SK-N-SH (cell line): Measurements from ENCODE around the gene TP53AIP1.

ENCODE experiments used
- EP300 ChIP-seq, 2 experiments: IDR thresholded peaks; 2 replicates each; pipeline versions ENCODE4 v1.4.0 to v1.6.1; 2012; ENCODE audit warnings: borderline replicate concordance in 1 of 2, low read depth in 1 of 2, low read length in 1 of 2
- EZH2phosphoT487 ChIP-seq: fragments of 200-600 bp; sonication (generic); IDR thresholded peaks from 2 replicates; pipeline ENCODE4 v1.6.1; 2017; ENCODE audit warnings: low read depth, mixed run types, mild to moderate bottlenecking, antibody characterized with exemption, moderate library complexity, borderline replicate concordance
- FOXJ3 ChIP-seq: sonication (generic); formaldehyde crosslinking; IDR thresholded peaks from 2 replicates; pipeline ENCODE4 v1.5.1; 2020; ENCODE audit warnings: mild to moderate bottlenecking, missing genetic modification reagents
- FOXM1 ChIP-seq: IDR thresholded peaks from 2 replicates; pipeline ENCODE4 v1.4.0; 2012; ENCODE audit warnings: low read depth, mild to moderate bottlenecking
- NFIC ChIP-seq: IDR thresholded peaks from 2 replicates; pipeline ENCODE4 v1.4.0; 2012; ENCODE audit warnings: borderline replicate concordance
- NRF1 ChIP-seq: IDR thresholded peaks from 2 replicates; pipeline ENCODE4 v1.6.1; 2012; ENCODE audit warnings: low read depth, mild to moderate bottlenecking, low read length
- POLR2AphosphoS5 ChIP-seq: IDR thresholded peaks from 2 replicates; pipeline ENCODE4 v1.6.1; 2012; ENCODE audit warnings: low read depth, low read length
- RFX5 ChIP-seq: IDR thresholded peaks from 2 replicates; pipeline ENCODE4 v1.6.1; 2012; ENCODE audit warnings: mild to moderate bottlenecking, improper control_type of control experiment, low read length
- SMC3 ChIP-seq: IDR thresholded peaks from 2 replicates; pipeline ENCODE4 v1.6.1; 2012; ENCODE audit warnings: low read depth, low read length, improper control_type of control experiment
- TAF1 ChIP-seq: IDR thresholded peaks from 2 replicates; pipeline ENCODE4 v1.6.1; 2012; ENCODE audit warnings: low read depth, mild to moderate bottlenecking, low read length, moderate library complexity, borderline replicate concordance
- TF ChIP-seq, protein P1 (sequence below): fragments of 200-600 bp; sonication (generic); IDR thresholded peaks from 2 replicates; pipeline ENCODE4 v1.6.1; 2017; ENCODE audit warnings: antibody characterized with exemption, mild to moderate bottlenecking, moderate library complexity
- TF ChIP-seq, protein P2 (sequence below): IDR thresholded peaks from 2 replicates; pipeline ENCODE4 v1.6.1; 2012; ENCODE audit warnings: mild to moderate bottlenecking, low read depth, low read length, moderate library complexity
- TF ChIP-seq, protein P3 (sequence below): IDR thresholded peaks from 2 replicates; pipeline ENCODE4 v1.4.0; 2012; ENCODE audit warnings: low read depth, borderline replicate concordance

DNA sequence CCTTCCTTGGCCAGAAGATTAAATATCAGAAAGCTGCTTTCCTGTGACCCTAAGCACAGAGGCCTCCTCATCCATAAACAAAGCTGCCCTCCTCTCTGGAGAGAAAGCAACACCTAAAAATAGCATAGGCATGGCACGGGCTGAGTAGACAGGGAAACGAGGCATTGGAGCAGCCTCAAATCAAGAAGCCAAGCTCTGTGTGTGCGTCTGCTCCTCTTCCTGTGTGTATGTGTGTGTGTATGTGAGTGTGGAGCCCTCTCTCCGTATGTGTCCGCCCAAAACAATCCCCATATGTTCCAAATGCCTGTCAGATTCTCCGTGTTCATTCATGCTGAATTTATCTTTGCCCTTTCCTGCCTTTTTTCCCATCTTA lies 27.5 kb downstream of the TP53AIP1 start:
- no peak for TF ChIP-seq TAF1
- no peak for TF ChIP-seq FOXJ3 (CRISPR knock-in tag)
- TF ChIP-seq, protein P1, sequence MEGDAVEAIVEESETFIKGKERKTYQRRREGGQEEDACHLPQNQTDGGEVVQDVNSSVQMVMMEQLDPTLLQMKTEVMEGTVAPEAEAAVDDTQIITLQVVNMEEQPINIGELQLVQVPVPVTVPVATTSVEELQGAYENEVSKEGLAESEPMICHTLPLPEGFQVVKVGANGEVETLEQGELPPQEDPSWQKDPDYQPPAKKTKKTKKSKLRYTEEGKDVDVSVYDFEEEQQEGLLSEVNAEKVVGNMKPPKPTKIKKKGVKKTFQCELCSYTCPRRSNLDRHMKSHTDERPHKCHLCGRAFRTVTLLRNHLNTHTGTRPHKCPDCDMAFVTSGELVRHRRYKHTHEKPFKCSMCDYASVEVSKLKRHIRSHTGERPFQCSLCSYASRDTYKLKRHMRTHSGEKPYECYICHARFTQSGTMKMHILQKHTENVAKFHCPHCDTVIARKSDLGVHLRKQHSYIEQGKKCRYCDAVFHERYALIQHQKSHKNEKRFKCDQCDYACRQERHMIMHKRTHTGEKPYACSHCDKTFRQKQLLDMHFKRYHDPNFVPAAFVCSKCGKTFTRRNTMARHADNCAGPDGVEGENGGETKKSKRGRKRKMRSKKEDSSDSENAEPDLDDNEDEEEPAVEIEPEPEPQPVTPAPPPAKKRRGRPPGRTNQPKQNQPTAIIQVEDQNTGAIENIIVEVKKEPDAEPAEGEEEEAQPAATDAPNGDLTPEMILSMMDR: no peak
- TF ChIP-seq FOXM1: no peak
- no peak for TF ChIP-seq POLR2AphosphoS5
- no peak for TF ChIP-seq SMC3
- no peak for TF ChIP-seq NFIC
- no peak for TF ChIP-seq EP300 (IDR thresholded peaks at IDR 0.05; ENCODE audit: borderline replicate concordance in 1 of 2, low read depth in 1 of 2, low read length in 1 of 2)
- TF ChIP-seq NRF1: no peak
- TF ChIP-seq, protein P2, sequence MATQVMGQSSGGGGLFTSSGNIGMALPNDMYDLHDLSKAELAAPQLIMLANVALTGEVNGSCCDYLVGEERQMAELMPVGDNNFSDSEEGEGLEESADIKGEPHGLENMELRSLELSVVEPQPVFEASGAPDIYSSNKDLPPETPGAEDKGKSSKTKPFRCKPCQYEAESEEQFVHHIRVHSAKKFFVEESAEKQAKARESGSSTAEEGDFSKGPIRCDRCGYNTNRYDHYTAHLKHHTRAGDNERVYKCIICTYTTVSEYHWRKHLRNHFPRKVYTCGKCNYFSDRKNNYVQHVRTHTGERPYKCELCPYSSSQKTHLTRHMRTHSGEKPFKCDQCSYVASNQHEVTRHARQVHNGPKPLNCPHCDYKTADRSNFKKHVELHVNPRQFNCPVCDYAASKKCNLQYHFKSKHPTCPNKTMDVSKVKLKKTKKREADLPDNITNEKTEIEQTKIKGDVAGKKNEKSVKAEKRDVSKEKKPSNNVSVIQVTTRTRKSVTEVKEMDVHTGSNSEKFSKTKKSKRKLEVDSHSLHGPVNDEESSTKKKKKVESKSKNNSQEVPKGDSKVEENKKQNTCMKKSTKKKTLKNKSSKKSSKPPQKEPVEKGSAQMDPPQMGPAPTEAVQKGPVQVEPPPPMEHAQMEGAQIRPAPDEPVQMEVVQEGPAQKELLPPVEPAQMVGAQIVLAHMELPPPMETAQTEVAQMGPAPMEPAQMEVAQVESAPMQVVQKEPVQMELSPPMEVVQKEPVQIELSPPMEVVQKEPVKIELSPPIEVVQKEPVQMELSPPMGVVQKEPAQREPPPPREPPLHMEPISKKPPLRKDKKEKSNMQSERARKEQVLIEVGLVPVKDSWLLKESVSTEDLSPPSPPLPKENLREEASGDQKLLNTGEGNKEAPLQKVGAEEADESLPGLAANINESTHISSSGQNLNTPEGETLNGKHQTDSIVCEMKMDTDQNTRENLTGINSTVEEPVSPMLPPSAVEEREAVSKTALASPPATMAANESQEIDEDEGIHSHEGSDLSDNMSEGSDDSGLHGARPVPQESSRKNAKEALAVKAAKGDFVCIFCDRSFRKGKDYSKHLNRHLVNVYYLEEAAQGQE: no peak
- no peak for TF ChIP-seq RFX5
- TF ChIP-seq, protein P3, sequence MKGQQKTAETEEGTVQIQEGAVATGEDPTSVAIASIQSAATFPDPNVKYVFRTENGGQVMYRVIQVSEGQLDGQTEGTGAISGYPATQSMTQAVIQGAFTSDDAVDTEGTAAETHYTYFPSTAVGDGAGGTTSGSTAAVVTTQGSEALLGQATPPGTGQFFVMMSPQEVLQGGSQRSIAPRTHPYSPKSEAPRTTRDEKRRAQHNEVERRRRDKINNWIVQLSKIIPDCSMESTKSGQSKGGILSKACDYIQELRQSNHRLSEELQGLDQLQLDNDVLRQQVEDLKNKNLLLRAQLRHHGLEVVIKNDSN: no peak
- no peak for TF ChIP-seq EZH2phosphoT487
